ENCODE measurements around the gene GOLGA2.

DNA sequence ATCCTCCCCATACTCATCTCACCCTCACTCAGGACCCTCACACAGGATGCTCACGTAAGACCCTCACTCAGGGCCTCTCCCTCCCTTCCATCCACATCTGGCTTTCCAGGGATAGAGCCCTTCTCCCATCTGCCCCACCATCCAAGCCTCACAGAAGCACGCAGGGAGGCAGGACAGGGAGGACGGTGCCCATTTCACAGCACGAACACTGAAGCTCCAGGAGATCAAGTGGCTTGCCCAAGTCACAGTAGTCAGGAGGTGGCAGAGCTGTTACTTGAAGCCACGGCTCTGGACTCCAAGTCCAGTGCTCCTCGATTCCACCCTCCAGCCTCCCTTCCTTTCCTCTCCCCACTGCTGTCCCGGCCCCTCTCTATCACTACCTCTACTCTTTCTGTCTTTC, 50.9 kb downstream of the GOLGA2 start:
- TF ChIP-seq, protein P1, sequence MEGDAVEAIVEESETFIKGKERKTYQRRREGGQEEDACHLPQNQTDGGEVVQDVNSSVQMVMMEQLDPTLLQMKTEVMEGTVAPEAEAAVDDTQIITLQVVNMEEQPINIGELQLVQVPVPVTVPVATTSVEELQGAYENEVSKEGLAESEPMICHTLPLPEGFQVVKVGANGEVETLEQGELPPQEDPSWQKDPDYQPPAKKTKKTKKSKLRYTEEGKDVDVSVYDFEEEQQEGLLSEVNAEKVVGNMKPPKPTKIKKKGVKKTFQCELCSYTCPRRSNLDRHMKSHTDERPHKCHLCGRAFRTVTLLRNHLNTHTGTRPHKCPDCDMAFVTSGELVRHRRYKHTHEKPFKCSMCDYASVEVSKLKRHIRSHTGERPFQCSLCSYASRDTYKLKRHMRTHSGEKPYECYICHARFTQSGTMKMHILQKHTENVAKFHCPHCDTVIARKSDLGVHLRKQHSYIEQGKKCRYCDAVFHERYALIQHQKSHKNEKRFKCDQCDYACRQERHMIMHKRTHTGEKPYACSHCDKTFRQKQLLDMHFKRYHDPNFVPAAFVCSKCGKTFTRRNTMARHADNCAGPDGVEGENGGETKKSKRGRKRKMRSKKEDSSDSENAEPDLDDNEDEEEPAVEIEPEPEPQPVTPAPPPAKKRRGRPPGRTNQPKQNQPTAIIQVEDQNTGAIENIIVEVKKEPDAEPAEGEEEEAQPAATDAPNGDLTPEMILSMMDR (conservative IDR thresholded peaks at IDR 0.05; ENCODE audit: low read length): no peak
- TF ChIP-seq EZH2phosphoT487 (IDR thresholded peaks at IDR 0.05; ENCODE audit: borderline replicate concordance): no peak
